ENCODE measurements around the gene TRAPPC12.
"Not testable (repeated sequence)": the region's sequence is repeated elsewhere in the genome, so short reads cannot be mapped to it uniquely, and the experiment has no call there.

Gene TRAPPC12

GRCh38 chr2:3441465-3441864, 62.0 kb downstream of the TRAPPC12 start:
- no peak for DNase-seq (ENCODE audit: insufficient read length)
- no peak for TF ChIP-seq POLR2AphosphoS5 (IDR thresholded peaks at IDR 0.05; ENCODE audit: low read depth, low read length)
- no peak for TF ChIP-seq POLR2A (IDR thresholded peaks at IDR 0.05; ENCODE audit: low read depth, low read length)
- no peak for TF ChIP-seq TAF1 (IDR thresholded peaks at IDR 0.05; ENCODE audit: borderline replicate concordance, low read depth, low read length)
- no peak for FAIRE-seq

- FAIRE-seq: no peak
- TF ChIP-seq TAF1 (IDR thresholded peaks at IDR 0.05; ENCODE audit: borderline replicate concordance, low read depth, low read length) (no peak), POLR2A (IDR thresholded peaks at IDR 0.05; ENCODE audit: low read depth, low read length) (no peak), POLR2AphosphoS5 (IDR thresholded peaks at IDR 0.05; ENCODE audit: low read depth, low read length) (no peak)
- no peak for DNase-seq (ENCODE audit: insufficient read length)
These were observed 62.7 kb downstream of the TRAPPC12 start for GRCh38 chr2:3442185-3442584.

- no peak for DNase-seq (ENCODE audit: insufficient read length)
- TF ChIP-seq POLR2A (IDR thresholded peaks at IDR 0.05; ENCODE audit: low read depth, low read length) (no peak), TAF1 (IDR thresholded peaks at IDR 0.05; ENCODE audit: borderline replicate concordance, low read depth, low read length) (no peak), POLR2AphosphoS5 (IDR thresholded peaks at IDR 0.05; ENCODE audit: low read depth, low read length) (no peak)
- no peak for FAIRE-seq
These were observed 63.6 kb downstream of the TRAPPC12 start for GRCh38 chr2:3443083-3443482.

GRCh38 chr2:3443506-3444084, 64.1 kb downstream of the TRAPPC12 start:
- DNase-seq (ENCODE audit: insufficient read length) (no peak), FAIRE-seq (no peak)
- TF ChIP-seq POLR2AphosphoS5 (IDR thresholded peaks at IDR 0.05; ENCODE audit: low read depth, low read length): no peak

- FAIRE-seq (no peak), DNase-seq (ENCODE audit: insufficient read length) (no peak)
- TF ChIP-seq POLR2AphosphoS5 (IDR thresholded peaks at IDR 0.05; ENCODE audit: low read depth, low read length): no peak
- TF ChIP-seq TAF1 (IDR thresholded peaks at IDR 0.05; ENCODE audit: borderline replicate concordance, low read depth, low read length): no peak
- no peak for TF ChIP-seq POLR2A (IDR thresholded peaks at IDR 0.05; ENCODE audit: low read depth, low read length)
These were observed 66.4 kb downstream of the TRAPPC12 start for GRCh38 chr2:3445891-3446290.

- FAIRE-seq (no peak), DNase-seq (ENCODE audit: insufficient read length) (no peak)
- no peak for TF ChIP-seq POLR2A (IDR thresholded peaks at IDR 0.05; ENCODE audit: low read depth, low read length)
- no peak for TF ChIP-seq POLR2AphosphoS5 (IDR thresholded peaks at IDR 0.05; ENCODE audit: low read depth, low read length)
- no peak for TF ChIP-seq TAF1 (IDR thresholded peaks at IDR 0.05; ENCODE audit: borderline replicate concordance, low read depth, low read length)
These were observed 66.9 kb downstream of the TRAPPC12 start for GRCh38 chr2:3446381-3446780.

- FAIRE-seq: not testable (repeated sequence)
These were observed 67.7 kb downstream of the TRAPPC12 start for GRCh38 chr2:3447186-3447585.

GRCh38 chr2:3447789-3448317, 68.4 kb downstream of the TRAPPC12 start:
- DNase-seq (ENCODE audit: insufficient read length) (no peak), FAIRE-seq (no peak)
- no peak for TF ChIP-seq POLR2AphosphoS5 (IDR thresholded peaks at IDR 0.05; ENCODE audit: low read depth, low read length)

More at GRCh38 chr2:3447186-3447585, 67.7 kb downstream of the TRAPPC12 start:
- DNase-seq (ENCODE audit: insufficient read length): not testable (repeated sequence)

GRCh38 chr2:3448441-3448911, 69.0 kb downstream of the TRAPPC12 start:
- FAIRE-seq; DNase-seq (ENCODE audit: insufficient read length): not testable (repeated sequence)

GRCh38 chr2:3449086-3449485, 69.6 kb downstream of the TRAPPC12 start:
- no peak for DNase-seq (ENCODE audit: insufficient read length)
- TF ChIP-seq POLR2AphosphoS5 (IDR thresholded peaks at IDR 0.05; ENCODE audit: low read depth, low read length) (no peak), TAF1 (IDR thresholded peaks at IDR 0.05; ENCODE audit: borderline replicate concordance, low read depth, low read length) (no peak), POLR2A (IDR thresholded peaks at IDR 0.05; ENCODE audit: low read depth, low read length) (no peak)
- no peak for FAIRE-seq

- DNase-seq (ENCODE audit: insufficient read length): no peak
- FAIRE-seq: no peak
- no peak for TF ChIP-seq POLR2AphosphoS5 (IDR thresholded peaks at IDR 0.05; ENCODE audit: low read depth, low read length)
- TF ChIP-seq TAF1 (IDR thresholded peaks at IDR 0.05; ENCODE audit: borderline replicate concordance, low read depth, low read length): no peak
- no peak for TF ChIP-seq POLR2A (IDR thresholded peaks at IDR 0.05; ENCODE audit: low read depth, low read length)
These were observed 70.4 kb downstream of the TRAPPC12 start for GRCh38 chr2:3449936-3450335.

GRCh38 chr2:3450385-3451010, 71.0 kb downstream of the TRAPPC12 start:
- TF ChIP-seq POLR2A (IDR thresholded peaks at IDR 0.05; ENCODE audit: low read depth, low read length) (no peak), POLR2AphosphoS5 (IDR thresholded peaks at IDR 0.05; ENCODE audit: low read depth, low read length) (no peak), TAF1 (IDR thresholded peaks at IDR 0.05; ENCODE audit: borderline replicate concordance, low read depth, low read length) (no peak)
- DNase-seq (ENCODE audit: insufficient read length) (no peak), FAIRE-seq (no peak)

GRCh38 chr2:3451169-3451568, 71.7 kb downstream of the TRAPPC12 start:
- FAIRE-seq (no peak), DNase-seq (ENCODE audit: insufficient read length) (no peak)
- TF ChIP-seq TAF1 (IDR thresholded peaks at IDR 0.05; ENCODE audit: borderline replicate concordance, low read depth, low read length) (no peak), POLR2AphosphoS5 (IDR thresholded peaks at IDR 0.05; ENCODE audit: low read depth, low read length) (no peak), POLR2A (IDR thresholded peaks at IDR 0.05; ENCODE audit: low read depth, low read length) (no peak)

Measured in GM12892 (cell line).